ENCODE data around the gene SHISA2. TPM values are rescaled to one million over a fixed set of nuclear protein-coding genes. Genes with fewer than 3 reads are reported as not detected.

Gene SHISA2
- total RNA-seq, 1 donor from 2014 or later, result 34.1 TPM

DNA sequence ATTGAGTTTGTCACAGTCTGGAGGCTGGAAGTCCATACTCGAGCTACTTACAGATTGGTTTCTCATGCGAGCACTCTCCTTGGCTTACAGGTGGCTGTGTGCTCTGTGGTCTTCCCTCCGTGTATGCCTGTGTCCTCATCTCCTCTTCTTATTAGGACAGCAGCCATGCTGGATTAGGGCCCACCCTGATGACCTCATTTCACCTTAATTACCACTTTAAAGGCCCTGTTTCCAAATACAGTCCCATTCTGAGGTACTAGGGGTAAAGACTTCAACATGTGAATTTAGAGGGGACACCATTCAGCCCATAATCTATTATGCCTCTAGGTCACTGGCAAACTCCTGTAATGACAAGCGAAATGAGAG is 40.6 kb downstream of the SHISA2 start:
- TF ChIP-seq, protein P1, sequence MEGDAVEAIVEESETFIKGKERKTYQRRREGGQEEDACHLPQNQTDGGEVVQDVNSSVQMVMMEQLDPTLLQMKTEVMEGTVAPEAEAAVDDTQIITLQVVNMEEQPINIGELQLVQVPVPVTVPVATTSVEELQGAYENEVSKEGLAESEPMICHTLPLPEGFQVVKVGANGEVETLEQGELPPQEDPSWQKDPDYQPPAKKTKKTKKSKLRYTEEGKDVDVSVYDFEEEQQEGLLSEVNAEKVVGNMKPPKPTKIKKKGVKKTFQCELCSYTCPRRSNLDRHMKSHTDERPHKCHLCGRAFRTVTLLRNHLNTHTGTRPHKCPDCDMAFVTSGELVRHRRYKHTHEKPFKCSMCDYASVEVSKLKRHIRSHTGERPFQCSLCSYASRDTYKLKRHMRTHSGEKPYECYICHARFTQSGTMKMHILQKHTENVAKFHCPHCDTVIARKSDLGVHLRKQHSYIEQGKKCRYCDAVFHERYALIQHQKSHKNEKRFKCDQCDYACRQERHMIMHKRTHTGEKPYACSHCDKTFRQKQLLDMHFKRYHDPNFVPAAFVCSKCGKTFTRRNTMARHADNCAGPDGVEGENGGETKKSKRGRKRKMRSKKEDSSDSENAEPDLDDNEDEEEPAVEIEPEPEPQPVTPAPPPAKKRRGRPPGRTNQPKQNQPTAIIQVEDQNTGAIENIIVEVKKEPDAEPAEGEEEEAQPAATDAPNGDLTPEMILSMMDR (IDR thresholded peaks at IDR 0.05; ENCODE audit: partially characterized antibody, unreplicated experiment), result no peak
- no peaks in the 10 kb centered on the region for H3K4me1 Mint-ChIP-seq (ENCODE audit: low read depth, unreplicated experiment)
- DNase-seq, result no peak
- H3K9me3 Mint-ChIP-seq (ENCODE audit: unreplicated experiment), result no peaks in the 10 kb centered on the region
- H3K27me3 Mint-ChIP-seq (ENCODE audit: unreplicated experiment), result no peaks in the 10 kb centered on the region
- no peak overlapping the region for H3K27ac Mint-ChIP-seq (ENCODE audit: unreplicated experiment)
- no peaks in the 10 kb centered on the region for H3K36me3 Mint-ChIP-seq (ENCODE audit: unreplicated experiment)
- H3K4me3 Mint-ChIP-seq (ENCODE audit: unreplicated experiment), result no peak overlapping the region

DNA sequence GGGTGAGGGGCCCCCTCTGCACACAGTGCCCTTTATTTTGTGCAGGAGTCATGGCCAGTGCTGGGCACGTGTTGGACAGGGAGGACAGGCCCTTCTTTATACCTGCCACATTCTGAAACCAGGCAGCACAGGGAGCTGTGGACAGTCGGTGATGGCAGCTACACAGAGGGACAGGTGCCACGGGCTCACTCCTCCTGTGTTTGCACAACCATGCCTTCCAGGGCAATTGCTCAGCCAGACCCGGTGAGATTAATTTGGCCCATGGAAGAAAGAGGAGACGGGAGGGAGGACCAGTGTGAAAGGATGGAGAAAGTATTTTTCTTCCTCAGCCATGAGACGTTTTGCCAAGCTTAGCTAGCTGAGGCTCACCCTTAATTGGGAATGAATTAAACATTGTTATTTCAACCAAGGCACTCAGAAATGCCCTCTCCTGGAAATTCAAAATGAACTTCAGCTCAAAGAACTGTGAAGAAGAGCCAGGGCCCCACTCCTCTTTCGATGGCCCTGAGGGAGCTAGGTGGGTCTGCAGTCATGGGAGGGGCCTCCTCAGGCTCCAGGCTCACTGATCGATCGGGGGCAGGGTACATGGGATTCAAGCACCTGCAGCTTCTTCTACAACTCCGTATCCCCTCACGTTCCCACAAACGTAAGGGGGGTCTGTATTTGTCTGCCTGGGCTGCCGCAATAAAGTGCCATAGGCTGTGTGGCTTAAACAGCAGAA is 41.2 kb downstream of the SHISA2 start:
- DNase-seq, result no peak
- Mint-ChIP-seq H3K9me3 (ENCODE audit: unreplicated experiment) (no peaks in the 10 kb centered on the region), H3K27ac (ENCODE audit: unreplicated experiment) (no peak overlapping the region), H3K36me3 (ENCODE audit: unreplicated experiment) (no peaks in the 10 kb centered on the region), H3K4me1 (ENCODE audit: low read depth, unreplicated experiment) (no peaks in the 10 kb centered on the region), H3K27me3 (ENCODE audit: unreplicated experiment) (no peaks in the 10 kb centered on the region), H3K4me3 (ENCODE audit: unreplicated experiment) (no peak overlapping the region)
- TF ChIP-seq, protein P1 (IDR thresholded peaks at IDR 0.05; ENCODE audit: partially characterized antibody, unreplicated experiment), result no peak

DNA sequence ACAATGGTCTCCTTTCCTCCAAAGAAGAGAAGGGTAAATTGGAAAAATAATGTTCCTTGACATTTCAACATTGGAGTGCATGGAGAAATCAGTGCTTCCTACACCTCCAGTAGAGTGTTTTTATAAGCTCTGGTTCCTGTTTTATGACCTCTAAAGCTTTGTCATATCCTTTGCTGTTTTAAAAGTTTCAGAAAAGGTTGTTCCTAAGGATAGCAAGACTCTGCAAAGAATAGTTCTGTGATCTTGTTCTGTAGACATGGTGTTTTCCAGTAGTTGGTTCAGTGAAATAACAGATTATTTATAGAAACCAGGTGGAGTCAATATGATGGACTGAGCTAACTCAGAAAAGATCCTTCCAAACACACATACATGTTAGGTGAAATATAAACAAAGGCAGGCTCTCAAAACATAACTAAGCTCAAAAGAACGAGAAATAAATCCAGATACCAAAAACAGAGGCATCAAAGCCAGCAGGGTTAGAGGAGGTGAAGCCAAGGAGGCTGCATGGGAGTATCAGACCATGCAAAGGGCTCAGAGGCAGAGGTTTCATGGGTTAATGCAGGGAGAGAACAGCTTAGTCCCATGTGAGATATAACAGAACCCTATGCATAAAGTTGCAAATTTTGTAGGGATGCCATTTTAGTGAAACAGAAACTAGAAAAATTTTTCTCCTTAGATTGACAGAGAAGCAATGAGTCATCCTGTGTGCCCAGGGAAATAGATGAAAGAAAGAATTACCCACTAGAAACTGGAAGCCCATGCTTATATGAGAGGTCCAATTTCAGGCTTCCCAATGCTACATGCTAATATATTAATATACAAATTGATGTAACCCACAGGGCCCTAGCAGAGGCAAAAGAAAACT is 44.3 kb downstream of the SHISA2 start:
- Mint-ChIP-seq H3K9me3 (ENCODE audit: unreplicated experiment) (no peaks in the 10 kb centered on the region), H3K36me3 (ENCODE audit: unreplicated experiment) (peaks cover 19% of the 10 kb centered on the region), H3K4me1 (ENCODE audit: low read depth, unreplicated experiment) (no peaks in the 10 kb centered on the region), H3K27me3 (ENCODE audit: unreplicated experiment) (no peaks in the 10 kb centered on the region), H3K27ac (ENCODE audit: unreplicated experiment) (no peak overlapping the region), H3K4me3 (ENCODE audit: unreplicated experiment) (no peak overlapping the region)
- TF ChIP-seq, protein P1 (IDR thresholded peaks at IDR 0.05; ENCODE audit: partially characterized antibody, unreplicated experiment), result no peak
- DNase-seq, result no peak

Other genes with a start within 250 kb of the SHISA2 start
- 14.9 TPM for gene RNF6, start 170.3 kb upstream of the SHISA2 start, total RNA-seq (ENCODE audit: unreplicated experiment)
- 27.9 TPM for gene CDK8, start 202.1 kb upstream of the SHISA2 start, total RNA-seq (ENCODE audit: unreplicated experiment)